Lower leg skin (tissue), 4 donors: ENCODE data around the gene FNDC3B. TPM values are rescaled to one million over a fixed set of nuclear protein-coding genes. Genes with fewer than 3 reads are reported as not detected.

Experiments used
- DNase-seq, 2 donors: peaks; one replicate each; pipeline ENCODE4 v3.0.0-alpha.2; 2019; ENCODE audit warnings: low spot score in 2 of 2
- H3K4me3 ChIP-seq: fragments of 200-600 bp; sonication (generic); 2 replicates; pipeline ENCODE4 v1.5.1; 2017; ENCODE audit warnings: mild to moderate bottlenecking, low read depth; ENCODE audit not compliant: poor library complexity, severe bottlenecking
- POLR2A ChIP-seq, 2 donors: fragments of 450-650 bp; IDR thresholded peaks; one replicate each; pipeline ENCODE4 v1.6.1; 2016 to 2017; ENCODE audit warnings: antibody characterized with exemption in 2 of 2, mild to moderate bottlenecking in 1 of 2, moderate library complexity in 1 of 2
- WGBS, 2 donors: methylation state at CpG; one replicate each; pipeline ENCODE4 v1.1.5; 2018; 5-methylcytosine and 5-hydroxymethylcytosine counted together
- intact Hi-C: fragments of 100-400 bp; cut with DNase I; formaldehyde crosslinking; loops from one replicate; pipeline ENCODE4 v1.15.0; 2023; ENCODE audit warnings: low total_unique reads
- total RNA-seq, 4 donors: library from RNA; depleted of rRNA; stranded (reverse); fragments of >200 nt; gene quantifications; one replicate each; pipeline ENCODE4 v1.1.0, GENCODE V29; 2016
- TF ChIP-seq, protein P1 (sequence below), 3 donors: fragments of 450-650 bp; IDR thresholded peaks; one replicate each; pipeline ENCODE4 v1.5.1; 2016; ENCODE audit warnings: antibody characterized with exemption in 3 of 3, mild to moderate bottlenecking in 3 of 3, moderate library complexity in 2 of 3

The FNDC3B gene
- total RNA-seq, 4 donors from 2014 or later, result 22.9 to 39.3 (median 23.2) TPM

DNA sequence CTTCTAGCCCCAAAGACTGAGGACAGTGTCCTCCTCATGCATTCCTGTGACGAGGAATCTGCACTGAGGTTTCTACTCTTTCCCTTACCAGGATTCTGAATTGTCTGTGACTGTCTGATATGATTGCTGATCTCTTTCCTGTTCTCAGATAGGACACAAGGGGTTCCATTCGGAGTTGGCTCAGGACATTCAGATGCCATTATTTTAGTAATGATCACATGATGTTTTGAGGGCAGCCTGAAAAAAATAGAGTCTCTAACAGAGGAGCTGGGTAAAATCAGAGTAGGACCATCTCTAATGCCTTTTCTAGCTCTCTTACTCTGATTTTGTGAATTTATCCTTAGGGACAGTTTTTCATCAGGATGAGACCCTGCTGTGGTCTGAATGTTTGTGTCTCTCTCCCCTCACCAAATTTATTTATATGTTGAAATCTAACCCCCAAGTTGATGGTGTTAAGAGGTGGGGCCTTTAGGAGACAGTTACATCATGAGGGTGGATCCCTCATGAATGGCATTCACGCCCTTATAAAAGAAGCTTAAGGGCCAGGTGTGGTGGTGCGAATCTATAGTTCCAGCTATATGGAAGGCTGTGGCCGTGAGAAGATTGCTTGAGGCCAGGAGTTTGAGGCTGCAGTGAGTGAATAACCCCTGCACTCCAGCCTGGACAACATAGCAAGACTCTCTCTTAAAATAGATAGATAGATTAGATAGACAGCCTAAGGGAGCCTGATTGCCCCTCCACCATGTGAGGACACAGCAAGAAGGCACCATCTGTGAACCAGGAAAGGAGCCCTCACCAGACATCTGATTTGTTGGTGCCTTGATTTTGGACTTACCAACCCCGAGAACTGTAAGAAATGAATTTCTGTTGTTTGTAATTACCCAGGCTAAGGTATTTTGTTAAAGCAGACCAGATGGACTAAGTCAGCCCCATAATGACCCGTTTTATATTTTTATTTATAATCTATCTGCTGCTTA, 24.4 kb downstream of the FNDC3B start:
- no peak overlapping the region for H3K4me3 ChIP-seq
- DNase-seq, result no peak
- 80 to 91% methylated on average over 6 to 7 of the region's 7 CpGs for whole genome bisulfite sequencing, 2 donors
- TF ChIP-seq, protein P1, sequence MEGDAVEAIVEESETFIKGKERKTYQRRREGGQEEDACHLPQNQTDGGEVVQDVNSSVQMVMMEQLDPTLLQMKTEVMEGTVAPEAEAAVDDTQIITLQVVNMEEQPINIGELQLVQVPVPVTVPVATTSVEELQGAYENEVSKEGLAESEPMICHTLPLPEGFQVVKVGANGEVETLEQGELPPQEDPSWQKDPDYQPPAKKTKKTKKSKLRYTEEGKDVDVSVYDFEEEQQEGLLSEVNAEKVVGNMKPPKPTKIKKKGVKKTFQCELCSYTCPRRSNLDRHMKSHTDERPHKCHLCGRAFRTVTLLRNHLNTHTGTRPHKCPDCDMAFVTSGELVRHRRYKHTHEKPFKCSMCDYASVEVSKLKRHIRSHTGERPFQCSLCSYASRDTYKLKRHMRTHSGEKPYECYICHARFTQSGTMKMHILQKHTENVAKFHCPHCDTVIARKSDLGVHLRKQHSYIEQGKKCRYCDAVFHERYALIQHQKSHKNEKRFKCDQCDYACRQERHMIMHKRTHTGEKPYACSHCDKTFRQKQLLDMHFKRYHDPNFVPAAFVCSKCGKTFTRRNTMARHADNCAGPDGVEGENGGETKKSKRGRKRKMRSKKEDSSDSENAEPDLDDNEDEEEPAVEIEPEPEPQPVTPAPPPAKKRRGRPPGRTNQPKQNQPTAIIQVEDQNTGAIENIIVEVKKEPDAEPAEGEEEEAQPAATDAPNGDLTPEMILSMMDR (IDR thresholded peaks at IDR 0.05), result no peak
- TF ChIP-seq POLR2A (IDR thresholded peaks at IDR 0.05), result no peak
- intact Hi-C loops, result no loop called here

DNA sequence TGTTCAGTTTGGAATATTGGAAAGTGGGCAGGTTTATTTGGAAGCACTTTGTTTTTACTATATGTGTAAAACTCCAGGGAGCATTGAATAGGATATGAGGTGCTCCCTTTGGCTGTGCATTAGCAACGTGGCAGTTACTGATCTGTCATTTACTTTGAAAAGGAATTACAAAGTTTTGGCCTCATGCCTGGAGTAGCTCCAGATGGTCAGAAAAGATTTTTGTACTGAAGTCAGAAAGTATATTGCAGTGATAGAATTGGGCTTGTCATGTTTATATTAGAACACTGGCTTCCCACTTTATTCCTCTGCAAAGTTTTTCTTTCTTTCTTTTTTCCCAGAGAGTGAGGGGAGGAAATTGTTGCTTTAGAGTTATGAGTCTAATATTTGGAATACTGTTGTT, 26.1 kb downstream of the FNDC3B start:
- no peak for DNase-seq
- 0 to 19% methylated on average over 1 of the region's 1 CpG for WGBS, 2 donors
- TF ChIP-seq POLR2A (IDR thresholded peaks at IDR 0.05), result no peak
- intact Hi-C loops, result no loop called here
- no peak overlapping the region for H3K4me3 ChIP-seq

DNA sequence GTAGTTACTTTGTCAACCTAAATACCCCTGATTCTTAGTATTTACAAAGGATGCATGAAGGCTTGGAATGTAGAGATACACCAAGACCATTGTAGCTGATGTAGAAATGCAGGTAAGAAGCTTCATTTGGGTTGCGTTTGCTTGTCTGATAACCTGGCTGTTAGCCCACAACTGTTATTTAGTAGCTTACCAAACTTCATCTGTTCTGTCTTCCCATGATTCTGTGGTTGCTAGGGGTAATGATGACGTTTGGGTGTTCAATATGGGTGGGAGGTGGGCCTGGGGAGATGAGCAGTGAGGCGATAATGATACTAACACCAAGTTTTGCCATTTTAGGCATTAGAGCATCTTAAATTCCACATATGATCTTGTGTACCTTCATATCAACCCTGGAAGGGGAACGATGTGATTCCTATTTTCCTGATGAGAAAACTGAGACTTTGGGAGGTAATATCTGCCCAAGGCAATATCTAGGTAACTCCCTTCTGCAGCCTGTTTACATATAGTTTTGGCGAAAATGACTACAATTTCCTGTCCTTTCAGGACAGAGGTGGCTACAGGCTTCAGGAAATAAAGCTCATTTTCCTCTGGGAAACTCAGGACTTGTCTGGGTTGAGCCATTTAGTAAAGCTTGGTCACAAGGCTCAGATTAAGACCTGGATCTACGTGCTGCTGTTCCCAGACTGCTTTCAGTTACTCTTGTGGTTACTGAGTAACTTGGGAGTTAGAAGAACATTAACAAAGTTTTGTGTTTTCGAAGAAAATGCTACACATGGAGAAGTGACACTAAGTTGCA, 26.8 kb downstream of the FNDC3B start:
- 64 to 67% methylated on average over 7 of the region's 7 CpGs for WGBS, 2 donors
- no peak overlapping the region for H3K4me3 ChIP-seq
- TF ChIP-seq, protein P1 (IDR thresholded peaks at IDR 0.05), result no peak
- TF ChIP-seq POLR2A (IDR thresholded peaks at IDR 0.05), result no peak
- intact Hi-C loops, result no loop called here
- no peak for DNase-seq

DNA sequence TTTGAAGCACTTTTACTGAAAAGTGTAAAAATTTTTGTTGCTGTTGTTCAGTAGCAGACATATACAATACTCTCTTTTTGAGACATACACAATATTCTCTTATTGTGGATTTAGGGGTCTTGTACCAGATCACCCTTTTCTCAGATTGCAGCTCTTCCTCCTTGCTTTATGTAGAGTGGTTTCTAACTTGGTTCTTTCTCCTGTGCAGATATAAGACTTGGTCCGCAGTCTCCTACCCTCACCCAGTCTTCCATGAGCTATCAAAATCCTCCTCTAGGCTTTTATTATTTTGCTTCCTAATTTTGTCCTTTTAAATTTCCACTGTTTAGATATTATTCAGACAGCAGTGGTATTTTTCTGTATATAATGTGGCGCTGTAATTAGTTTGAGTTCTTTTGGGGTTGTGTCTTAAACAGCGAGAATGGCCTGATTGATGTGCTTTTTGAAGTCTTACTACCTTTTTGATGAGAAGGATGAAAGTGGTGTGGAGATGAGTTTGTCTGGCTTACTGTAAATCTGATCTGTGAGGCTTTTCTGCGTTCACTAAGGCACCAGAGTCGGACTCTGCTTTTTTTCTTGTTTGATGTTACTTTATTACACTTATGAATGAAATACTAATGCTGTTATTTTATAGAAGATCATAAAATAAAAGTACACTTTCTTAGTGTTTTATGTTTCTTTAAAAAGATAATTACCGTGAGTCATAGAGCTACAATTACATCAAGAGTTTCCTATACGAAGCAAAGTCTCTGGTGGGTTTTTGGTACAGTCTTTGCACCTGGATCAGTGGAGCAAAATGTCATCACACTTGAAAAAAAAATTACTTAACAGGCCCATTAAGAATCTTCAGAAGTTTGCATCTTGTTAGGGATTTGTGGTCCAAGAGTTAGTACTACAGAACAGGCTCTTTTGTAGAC, 27.8 kb downstream of the FNDC3B start:
- TF ChIP-seq, protein P1 (IDR thresholded peaks at IDR 0.05), result no peak
- no peak for TF ChIP-seq POLR2A (IDR thresholded peaks at IDR 0.05)
- intact Hi-C loops, result no loop called here
- 81 to 85% methylated on average over 7 of the region's 7 CpGs for WGBS, 2 donors
- no peak overlapping the region for H3K4me3 ChIP-seq
- no peak for DNase-seq

DNA sequence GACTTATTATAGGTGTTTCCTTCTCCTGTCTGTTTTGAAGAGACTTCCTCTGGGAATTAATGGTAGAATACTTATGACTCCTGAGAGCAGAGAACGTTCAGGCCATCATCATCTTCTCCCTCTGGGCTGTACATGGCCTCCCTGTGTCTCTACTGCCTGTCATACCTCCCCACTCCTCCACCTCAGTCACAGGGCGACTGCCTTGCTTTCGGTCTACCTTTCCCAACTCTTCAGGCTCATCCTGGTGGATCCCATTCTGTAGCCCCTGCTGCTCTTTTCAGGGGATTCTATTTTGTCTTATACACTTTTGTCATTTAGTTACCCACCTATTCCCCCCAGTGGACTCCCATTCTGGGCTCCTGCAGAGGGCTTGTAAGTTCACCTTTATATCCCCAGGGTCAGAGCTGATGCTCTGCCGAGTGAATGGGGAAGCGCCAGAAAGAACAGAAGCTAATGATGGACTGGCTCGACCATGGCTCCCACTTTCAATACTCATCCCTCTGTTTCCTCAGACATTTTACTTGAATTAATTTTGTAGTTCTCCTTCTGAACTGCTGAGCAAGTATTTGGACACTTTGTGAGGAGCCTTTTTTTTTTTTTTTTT, 28.6 kb downstream of the FNDC3B start:
- intact Hi-C loops, result no loop called here
- 73% methylated on average over 6 of the region's 6 CpGs for WGBS, 2 donors
- TF ChIP-seq, protein P1 (IDR thresholded peaks at IDR 0.05), result no peak
- TF ChIP-seq POLR2A (IDR thresholded peaks at IDR 0.05), result no peak
- no peak overlapping the region for H3K4me3 ChIP-seq
- DNase-seq, result no peak
